ENCODE data around the gene TICRR. TPM values are rescaled to one million over a fixed set of nuclear protein-coding genes. Genes with fewer than 3 reads are reported as not detected.

The TICRR gene
- total and polyA plus RNA-seq, 2 of the 4 experiments (the other 2 are of a cell fraction), result 3.0 to 4.2 TPM

DNA sequence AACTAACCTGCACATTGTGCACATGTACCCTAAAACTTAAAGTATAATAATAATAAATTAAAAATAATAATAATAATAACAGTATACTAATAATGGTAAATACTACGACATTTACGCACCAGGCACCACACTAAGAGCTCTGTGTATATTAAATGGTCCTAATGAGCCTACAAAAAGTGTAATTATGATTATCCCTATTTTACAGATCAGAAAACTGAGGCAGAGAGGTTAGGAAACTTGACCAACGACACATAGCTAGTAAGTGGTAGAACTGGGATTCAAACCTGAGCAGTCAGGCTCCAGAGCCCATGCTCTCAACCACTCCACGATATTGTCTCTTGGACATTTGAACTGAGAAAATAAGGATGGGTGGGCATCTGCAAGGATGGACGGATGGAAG, 65.0 kb downstream of the TICRR start:
- Histone ChIP-seq H4K8ac (ENCODE audit: low read depth in 2 of 2, low read length in 2 of 2) (no peak overlapping the region), H3K27me3 (ENCODE audit: control insufficient read depth, insufficient read depth, low read length) (no peaks in the 10 kb centered on the region), H3K18ac (ENCODE audit: low read depth, low read length) (no peak overlapping the region), H3K79me1 (ENCODE audit: low read depth in 1 of 2, low read length in 2 of 2) (0 out of 4 replicates have a peak, but pooled peaks cover 0 to 3% of the 10 kb centered on the region in 2 experiments), H3K9me1 (ENCODE audit: insufficient read depth, low read length) (peaks cover 3% of the 10 kb centered on the region; the same call in 1 of the 2 replicates), H2BK5ac (ENCODE audit: low read depth, low read length, poor library complexity, severe bottlenecking) (no peak overlapping the region), H3K23ac (ENCODE audit: low read depth, low read length) (no peak overlapping the region), H3K27ac (ENCODE audit: insufficient read depth, low read length) (no peak overlapping the region), H2BK20ac (ENCODE audit: low read depth, low read length) (no peak overlapping the region), H3K14ac (replicated peaks; ENCODE audit: low read depth, low read length) (no peak overlapping the region), H4K20me1 (ENCODE audit: insufficient read depth, low read length) (no peaks in the 10 kb centered on the region), H3K9ac (ENCODE audit: low read depth, low read length) (no peak overlapping the region), H3K4me1 (ENCODE audit: control insufficient read depth, insufficient read depth, low read length) (peaks cover 2% of the 10 kb centered on the region; the same call in 1 of the 2 replicates), H2AFZ (replicated peaks; ENCODE audit: low read length, poor library complexity) (no peak overlapping the region), H3K4me2 (ENCODE audit: low read depth, low read length) (no peak overlapping the region), H3K56ac (ENCODE audit: extremely low read depth, insufficient read depth, low read length) (no peak overlapping the region), H3K36me3 (ENCODE audit: control insufficient read depth, insufficient read depth, low read length) (peaks cover 23% of the 10 kb centered on the region), H4K5ac (ENCODE audit: low read depth, low read length) (no peak overlapping the region), H4K91ac (ENCODE audit: insufficient read depth, low read depth, low read length) (no peak overlapping the region), H3K4me3 (ENCODE audit: insufficient read depth, low read depth, low read length) (no peak overlapping the region), H2BK120ac (ENCODE audit: low read depth, low read length) (no peak overlapping the region), H2AK5ac (ENCODE audit: low read depth, low read length) (no peak overlapping the region), H3K4ac (ENCODE audit: low read depth, low read length) (no peak overlapping the region), H3K9me3 (ENCODE audit: control insufficient read depth, insufficient read depth, low read length) (no peaks in the 10 kb centered on the region), H2AK9ac (replicated peaks; ENCODE audit: low read depth, low read length, poor library complexity) (no peak overlapping the region), H2BK15ac (ENCODE audit: low read depth, low read length) (no peak overlapping the region)
- dilution Hi-C loops (cut with HindIII; ENCODE audit: low sequenced_read_pairs, unreplicated experiment), result no loop called here
- TF ChIP-seq CHD1 (IDR thresholded peaks at IDR 0.05; ENCODE audit: low read depth, low read length), result no peak
- TF ChIP-seq, protein P1, sequence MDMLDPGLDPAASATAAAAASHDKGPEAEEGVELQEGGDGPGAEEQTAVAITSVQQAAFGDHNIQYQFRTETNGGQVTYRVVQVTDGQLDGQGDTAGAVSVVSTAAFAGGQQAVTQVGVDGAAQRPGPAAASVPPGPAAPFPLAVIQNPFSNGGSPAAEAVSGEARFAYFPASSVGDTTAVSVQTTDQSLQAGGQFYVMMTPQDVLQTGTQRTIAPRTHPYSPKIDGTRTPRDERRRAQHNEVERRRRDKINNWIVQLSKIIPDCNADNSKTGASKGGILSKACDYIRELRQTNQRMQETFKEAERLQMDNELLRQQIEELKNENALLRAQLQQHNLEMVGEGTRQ (IDR thresholded peaks at IDR 0.05; ENCODE audit: low read depth, low read length), result no peak
- TF ChIP-seq MAZ (IDR thresholded peaks at IDR 0.05; ENCODE audit: borderline replicate concordance, low read depth, low read length), result no peak
- no peak for TF ChIP-seq BHLHE40 (IDR thresholded peaks at IDR 0.05; ENCODE audit: low read depth, low read length)
- no peak for TF ChIP-seq SMC3 (IDR thresholded peaks at IDR 0.05; ENCODE audit: low read depth, low read length)
- TF ChIP-seq FOS (IDR thresholded peaks at IDR 0.05; ENCODE audit: low read depth, low read length), result no peak
- TF ChIP-seq RCOR1 (IDR thresholded peaks at IDR 0.05; ENCODE audit: insufficient replicate concordance, low read length), result no peak
- TF ChIP-seq NFE2L2 (IDR thresholded peaks at IDR 0.05; ENCODE audit: low read depth, low read length), result no peak
- no peak for TF ChIP-seq POLR2A (IDR thresholded peaks at IDR 0.05; ENCODE audit: low read depth, low read length)
- TF ChIP-seq CEBPB (IDR thresholded peaks at IDR 0.05; ENCODE audit: low read depth, low read length), result no peak
- no peak for TF ChIP-seq RAD21 (IDR thresholded peaks at IDR 0.05; ENCODE audit: low read length)
- no peak for TF ChIP-seq MAFK (IDR thresholded peaks at IDR 0.05; ENCODE audit: low read depth, low read length)
- TF ChIP-seq, protein P2, sequence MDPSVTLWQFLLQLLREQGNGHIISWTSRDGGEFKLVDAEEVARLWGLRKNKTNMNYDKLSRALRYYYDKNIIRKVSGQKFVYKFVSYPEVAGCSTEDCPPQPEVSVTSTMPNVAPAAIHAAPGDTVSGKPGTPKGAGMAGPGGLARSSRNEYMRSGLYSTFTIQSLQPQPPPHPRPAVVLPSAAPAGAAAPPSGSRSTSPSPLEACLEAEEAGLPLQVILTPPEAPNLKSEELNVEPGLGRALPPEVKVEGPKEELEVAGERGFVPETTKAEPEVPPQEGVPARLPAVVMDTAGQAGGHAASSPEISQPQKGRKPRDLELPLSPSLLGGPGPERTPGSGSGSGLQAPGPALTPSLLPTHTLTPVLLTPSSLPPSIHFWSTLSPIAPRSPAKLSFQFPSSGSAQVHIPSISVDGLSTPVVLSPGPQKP (IDR thresholded peaks at IDR 0.05; ENCODE audit: borderline replicate concordance, low read depth, low read length), result no peak
- no peak for TF ChIP-seq RFX5 (IDR thresholded peaks at IDR 0.05; ENCODE audit: low read depth, low read length)
- no peak for TF ChIP-seq MXI1 (IDR thresholded peaks at IDR 0.05; ENCODE audit: borderline replicate concordance, low read depth, low read length)
- ATAC-seq (ENCODE audit: low read depth), result no peak
- CTCF ChIA-PET, result no interaction called here
- in situ Hi-C loops (cut with MboI; ENCODE audit: low sequenced_read_pairs), result no loop called here
- BruUV-seq (replicated peaks), result no TSS peak
- DNase-seq, result no peak
- no CpG with 5 or more reads among the region's 5 CpGs for whole genome bisulfite sequencing, 2 experiments (ENCODE audit: extremely low coverage in 2 of 2, insufficient read length in 1 of 2)
- POLR2A ChIA-PET (ENCODE audit: unreplicated experiment), result no interaction called here
- intact Hi-C loops (cut with micrococcal nuclease), result no loop called here
